GM19328 (cell line): ENCODE measurements around the gene A4GALT.
"Not testable (repeated sequence)": the region's sequence is repeated elsewhere in the genome, so short reads cannot be mapped to it uniquely, and the experiment has no call there.

ENCODE experiments used
- ATAC-seq: cut with Tn5 transposase; IDR thresholded peaks from one replicate; pipeline ENCODE4 v1.9.1; 2021; ENCODE audit warnings: mild to moderate bottlenecking, moderate library complexity; ENCODE audit not compliant: unreplicated experiment

The A4GALT gene, protein sequence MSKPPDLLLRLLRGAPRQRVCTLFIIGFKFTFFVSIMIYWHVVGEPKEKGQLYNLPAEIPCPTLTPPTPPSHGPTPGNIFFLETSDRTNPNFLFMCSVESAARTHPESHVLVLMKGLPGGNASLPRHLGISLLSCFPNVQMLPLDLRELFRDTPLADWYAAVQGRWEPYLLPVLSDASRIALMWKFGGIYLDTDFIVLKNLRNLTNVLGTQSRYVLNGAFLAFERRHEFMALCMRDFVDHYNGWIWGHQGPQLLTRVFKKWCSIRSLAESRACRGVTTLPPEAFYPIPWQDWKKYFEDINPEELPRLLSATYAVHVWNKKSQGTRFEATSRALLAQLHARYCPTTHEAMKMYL

DNA sequence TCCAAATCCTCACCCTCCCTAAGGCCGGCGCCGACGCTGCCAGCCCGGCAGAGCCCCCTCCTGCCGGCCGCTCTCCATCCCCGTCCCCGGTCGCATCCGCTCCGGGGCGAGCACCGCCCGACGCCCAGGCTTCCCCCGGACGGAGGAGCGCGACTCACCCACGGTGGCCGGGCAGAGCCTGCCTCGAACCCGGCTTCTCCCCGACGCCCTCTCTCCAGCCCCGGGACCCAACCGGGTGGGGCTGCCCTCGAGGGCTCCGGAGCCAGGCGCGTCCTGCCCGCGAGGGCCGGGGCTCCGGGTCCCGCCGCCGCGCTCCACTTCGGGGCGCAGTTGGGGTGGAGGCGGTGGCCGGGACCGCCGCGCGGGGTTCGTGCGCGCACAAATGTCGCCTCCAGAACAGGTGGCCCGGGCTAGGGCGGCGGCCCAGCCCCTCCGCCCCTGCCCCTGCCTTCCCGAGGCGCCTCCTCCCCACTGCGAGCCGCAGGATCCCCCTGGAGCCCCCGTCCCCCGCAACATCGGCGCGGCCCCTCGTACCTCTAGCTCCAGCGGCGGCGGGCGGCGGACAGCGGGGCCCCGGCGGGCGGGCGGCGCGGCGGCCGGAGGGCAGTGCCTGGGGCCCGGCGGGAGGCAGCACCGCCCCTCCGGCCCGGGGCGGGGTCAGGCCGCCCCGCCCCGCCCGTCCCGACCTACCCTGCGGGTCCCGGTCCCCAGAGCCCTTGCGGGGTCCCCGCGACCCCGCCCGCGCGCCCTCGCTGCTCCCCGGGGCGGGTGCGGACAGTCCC is at the start of gene A4GALT:
Gene A4GALT, minus strand, starts transcription at position 608 of the 782 bp plus-strand sequence. CDS start 26,919 bp downstream, outside the sequence.
- ATAC-seq, result no peak

DNA sequence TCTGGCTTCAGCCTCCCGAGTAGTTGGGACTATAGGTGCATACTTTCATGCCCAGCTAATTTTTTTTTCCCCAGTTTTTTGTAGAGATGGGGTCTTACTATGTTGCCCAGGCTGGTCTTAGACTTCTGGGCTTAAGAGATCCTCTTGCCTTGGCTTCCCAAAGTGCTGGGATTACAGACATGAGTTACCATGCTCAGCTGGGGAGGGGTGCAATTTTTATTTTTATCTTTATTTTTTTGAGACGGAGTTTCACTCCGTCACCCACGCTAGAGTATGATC is 49.7 kb upstream of the A4GALT start:
- no peak for ATAC-seq

DNA sequence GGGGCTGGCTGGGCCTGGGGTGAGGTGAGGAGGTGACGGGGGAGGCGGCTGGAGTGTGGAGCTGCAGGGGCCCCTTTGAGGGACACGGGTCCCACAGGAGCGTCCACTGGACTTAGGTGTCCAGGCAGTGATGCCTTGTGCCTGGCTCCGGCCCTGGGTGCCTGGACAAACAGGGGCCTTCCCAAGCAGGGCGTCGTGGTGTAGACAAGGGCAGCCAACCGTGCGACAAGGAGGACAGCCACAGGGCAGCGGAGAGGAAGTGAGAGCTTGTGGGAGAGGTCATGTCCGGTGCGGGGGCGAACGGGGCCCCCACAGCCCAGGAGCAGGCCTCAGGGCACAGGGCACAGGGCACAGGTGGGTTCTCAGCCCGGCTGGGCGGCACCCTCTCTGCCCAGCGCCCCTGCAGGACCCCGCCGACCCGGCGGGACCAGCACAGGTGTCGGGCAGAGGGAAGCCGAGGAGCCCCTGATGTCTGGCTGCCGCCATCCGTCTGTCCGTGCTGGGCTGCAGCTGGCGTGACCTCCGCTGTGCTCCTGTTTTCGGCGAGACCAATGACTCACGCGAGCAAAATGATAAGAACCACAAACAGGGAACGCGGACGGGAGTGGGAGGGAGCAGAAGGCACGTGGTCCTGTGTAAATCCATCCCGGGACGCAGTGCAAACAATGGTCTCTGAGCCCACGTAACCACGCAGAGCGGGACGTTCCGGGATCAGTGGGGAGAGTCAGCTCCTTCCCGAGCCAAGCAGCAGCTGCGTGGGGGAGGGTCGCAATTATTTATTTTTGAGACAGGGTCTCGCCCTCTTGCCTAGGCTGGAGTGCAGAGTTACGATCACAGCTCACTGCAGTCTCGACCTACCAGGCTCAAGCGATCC is 49.1 kb upstream of the A4GALT start:
- peak; percentile 71 for ATAC-seq

DNA sequence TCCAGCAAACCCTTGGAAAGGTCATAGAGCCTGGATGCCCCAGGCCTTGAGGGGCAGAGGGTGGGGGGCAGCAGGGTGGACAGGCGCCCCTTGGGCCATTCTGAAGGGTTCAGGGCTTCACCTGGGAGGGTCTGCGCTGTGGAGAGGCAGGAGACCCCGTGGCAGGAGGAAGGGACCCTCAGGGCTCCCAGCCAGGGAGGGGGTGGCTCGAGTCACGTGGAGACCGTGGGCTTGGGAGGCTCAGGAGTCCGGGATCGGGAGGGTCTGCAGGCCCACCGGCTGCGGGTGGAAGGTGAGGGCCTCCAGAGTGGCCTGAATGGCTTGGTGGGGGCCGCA is 48.5 kb upstream of the A4GALT start:
- ATAC-seq, result no peak

DNA sequence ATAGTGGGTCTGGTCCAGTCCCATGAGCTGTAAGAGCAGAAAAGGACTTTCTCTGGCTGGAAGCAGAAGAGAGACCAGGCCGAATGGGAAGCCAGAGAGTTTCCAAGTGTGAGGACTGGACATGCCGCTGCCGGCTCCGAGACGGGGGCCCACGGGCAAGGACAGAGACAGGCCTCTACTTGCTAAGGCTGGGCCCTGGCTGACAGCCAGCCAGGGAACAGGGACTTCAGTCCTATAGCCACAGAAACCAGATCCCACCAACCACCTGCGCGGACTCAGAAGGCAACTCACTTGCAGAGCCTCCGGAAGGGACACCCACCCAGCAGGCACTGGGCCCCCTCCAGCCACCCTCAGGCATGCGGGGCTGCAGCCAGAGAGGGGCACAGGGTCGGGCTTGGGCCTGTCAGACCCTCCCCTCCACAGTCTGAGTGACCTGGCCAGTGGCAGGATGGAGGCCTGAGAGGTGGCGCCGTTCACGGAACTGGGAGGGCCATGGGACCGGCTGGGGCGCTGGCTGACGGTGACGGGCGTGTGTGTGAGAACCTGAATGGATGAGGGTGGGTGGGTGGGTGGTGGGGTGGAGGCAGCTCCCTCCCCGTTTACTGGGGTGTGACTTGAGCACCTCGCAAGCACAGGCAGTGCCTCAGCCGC is 47.8 kb upstream of the A4GALT start:
- ATAC-seq, result no peak

DNA sequence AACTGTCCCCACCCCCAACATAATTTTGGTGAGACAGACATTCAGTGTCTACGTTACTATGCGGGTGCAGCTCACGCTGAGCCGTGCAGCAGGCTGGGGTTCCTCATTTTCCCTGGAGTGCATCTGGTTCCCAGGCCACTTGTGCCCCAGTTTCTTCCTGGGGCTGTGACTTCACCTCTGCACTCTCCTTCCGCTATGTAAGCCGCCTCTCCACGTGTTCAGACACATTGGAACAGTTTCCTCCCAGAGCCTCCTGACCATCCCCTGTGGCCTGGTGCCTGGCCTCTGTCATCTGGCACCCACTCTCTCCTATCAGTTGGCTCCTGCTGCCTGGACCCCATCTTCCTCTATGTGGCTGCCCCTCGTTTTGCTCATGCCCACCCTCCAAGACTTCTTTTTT is 46.2 kb upstream of the A4GALT start:
- ATAC-seq, result no peak

DNA sequence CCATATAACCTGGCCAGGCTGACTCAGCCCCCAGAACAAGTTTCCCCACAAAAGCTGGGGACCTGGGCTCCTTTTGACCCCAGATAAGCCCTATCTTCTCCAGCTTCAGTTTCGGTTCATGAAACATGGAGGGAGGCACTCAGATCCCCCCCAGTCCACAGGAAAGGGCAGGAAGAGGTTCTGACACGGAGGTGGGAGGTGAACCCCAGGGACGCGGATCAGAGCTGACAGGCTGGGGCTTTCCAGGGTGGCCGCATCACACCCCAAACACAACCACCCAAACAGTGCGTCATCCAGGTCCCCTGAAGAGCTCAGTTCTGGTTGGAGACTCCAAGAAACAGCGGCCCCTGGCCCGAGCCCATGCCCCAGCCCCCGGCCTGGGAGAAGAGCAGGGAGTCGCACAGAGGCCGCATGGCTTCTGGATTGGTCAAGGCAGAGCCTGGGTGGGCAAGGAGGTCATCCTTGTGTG is 44.3 kb upstream of the A4GALT start:
- no peak for ATAC-seq

DNA sequence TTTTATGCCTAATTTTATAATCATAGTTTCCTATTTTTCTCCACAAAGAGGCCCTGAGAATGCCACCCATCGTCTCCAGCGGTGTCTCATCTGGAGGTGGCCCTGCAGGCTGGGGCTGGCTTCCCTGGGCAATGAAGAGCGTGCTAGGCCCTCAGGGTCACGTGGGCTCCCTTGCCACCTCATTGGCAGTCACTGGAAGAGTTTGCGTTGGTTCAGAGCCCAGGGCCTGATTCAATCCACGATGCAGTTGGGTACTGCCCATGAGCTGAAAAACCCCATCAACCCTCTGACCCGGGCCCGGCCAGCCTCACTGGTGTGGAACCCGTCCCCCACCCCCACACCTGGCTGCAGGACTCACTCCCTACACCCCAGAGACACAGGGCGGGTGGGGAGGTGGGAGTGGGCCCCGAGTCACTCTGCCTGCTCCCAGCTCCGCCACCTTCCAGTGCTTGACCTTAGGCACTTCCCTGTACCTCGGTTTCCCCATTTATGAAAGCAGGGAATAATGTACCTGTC is 43.4 kb upstream of the A4GALT start:
- no peak for ATAC-seq

DNA sequence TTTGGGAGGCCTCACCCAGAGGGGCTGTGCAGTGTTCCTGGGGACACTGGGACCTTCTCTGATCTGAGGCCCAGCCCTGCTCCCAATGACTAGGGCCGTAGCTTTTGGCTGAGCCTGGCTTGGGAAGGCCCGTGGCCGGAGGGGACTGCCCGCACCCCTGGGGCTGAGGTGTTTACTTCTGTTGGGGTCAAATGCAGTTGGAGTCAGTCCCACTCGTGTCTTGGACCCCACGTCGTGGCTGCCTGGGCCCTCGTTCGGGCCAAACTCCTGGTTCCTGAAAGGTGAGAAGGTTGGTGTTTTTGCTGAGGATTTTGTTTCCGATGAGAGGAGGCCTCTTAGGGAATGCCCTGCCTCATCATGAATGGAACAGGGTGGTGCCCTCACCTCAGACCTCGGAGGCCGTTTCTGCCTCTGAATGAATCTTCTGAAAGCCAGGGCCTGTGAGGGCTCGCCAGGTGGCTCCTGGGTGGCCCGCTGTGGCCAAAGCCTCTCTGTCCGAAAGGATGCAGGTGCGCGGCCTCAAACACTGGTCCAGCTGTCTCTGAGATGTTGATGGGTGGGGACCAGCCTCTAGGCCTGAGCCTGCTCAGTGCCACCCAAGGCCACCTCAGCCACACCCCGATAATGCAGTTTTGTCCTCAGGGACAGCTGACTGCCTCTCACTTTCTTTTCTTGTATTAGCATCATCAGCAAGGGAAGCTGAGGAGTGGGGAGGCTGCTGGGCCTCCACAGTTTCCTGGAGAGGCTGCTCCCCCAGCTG is 40.3 kb upstream of the A4GALT start:
- no peak for ATAC-seq

DNA sequence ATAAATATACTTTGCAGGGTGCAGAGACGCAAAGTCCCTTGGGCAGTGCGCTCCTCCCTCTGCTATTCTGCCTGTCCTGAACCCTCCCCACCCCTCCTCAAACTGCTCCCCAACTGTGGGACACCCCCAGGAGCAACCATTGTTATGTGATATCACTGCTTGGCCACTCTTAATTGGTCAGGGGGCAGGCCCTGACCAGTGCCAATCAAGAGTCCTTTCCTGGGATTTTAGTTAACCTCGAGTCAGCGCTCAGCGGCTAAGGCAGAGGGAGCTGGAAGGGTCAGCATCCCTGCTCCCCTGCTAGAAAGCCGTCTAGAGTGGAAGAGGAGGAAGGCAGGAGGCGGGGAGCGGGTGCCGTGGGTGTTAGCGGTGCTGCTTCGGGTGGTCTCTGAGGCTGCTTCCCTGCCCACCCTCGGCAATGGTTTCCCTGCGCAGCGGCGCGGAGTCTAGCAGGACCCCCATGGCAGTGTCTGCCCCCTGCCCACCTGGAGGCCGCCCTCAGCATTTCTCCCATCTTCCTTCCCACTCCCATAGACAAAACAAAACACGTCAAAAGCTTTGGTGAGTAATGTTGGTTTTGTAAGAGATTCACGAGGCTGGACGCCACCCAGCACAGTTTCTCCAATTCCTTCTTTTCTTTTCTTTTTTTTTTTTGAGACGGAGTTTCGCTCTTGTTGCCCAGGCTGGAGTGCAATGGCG is 38.4 kb upstream of the A4GALT start:
- ATAC-seq, result no peak

DNA sequence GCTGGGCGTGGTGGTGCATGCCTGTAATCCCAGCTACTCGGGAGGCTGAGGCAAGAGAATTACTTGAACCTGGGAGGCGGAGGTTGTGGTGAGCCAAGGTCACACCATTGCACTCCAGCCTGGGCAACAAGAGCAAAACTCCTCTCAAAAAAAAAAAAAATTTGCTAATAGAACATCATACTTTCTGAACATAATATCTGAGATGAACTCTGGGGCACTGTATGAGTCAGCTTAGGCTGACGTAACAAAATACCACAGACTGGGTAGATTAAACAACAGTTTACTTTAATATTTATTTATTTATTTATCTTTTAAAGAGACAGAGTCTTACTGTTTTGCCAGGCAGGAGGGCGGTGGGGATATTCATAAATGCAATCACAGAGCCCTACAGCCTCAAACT is 34.9 kb upstream of the A4GALT start:
- ATAC-seq, result not testable (repeated sequence)

DNA sequence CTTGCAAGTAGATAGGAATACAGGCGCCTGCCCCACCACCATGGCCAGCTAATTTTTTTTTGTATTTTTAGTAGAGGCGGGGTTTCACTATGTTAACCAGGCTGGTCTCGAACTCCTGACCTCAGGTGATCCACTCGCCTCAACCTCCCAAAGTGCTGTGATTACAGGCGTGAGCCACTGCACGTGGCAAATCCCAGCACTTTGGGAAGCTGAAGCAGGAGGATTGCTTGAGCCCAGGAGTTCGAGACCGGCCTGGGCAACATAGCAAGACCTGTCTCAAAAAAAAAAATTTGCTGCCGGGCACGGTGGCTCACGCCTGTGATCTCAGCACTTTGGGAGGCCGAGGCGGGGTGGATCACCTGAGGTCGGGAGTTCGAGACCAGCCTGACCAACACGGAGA is 34.5 kb upstream of the A4GALT start:
- ATAC-seq, result not testable (repeated sequence)

DNA sequence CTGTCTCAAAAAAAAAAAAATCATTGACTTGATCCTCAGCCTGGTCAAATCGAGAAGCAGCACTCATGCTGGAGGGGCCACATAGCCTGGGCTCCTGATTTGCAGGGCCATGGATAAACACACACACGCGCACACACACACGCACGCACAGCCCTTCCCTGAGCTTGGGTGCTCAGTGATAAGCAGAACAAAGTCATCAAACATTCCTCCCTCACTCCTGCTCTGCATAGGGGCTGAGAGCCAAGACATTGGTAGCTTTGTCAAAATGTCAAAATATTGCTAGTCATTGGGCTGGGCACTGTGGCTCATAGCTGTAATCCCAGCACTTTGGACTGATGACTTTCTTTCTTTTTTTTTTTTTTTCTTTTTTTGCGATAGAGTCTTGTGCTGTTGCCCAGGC is 34.0 kb upstream of the A4GALT start:
- ATAC-seq, result no peak

DNA sequence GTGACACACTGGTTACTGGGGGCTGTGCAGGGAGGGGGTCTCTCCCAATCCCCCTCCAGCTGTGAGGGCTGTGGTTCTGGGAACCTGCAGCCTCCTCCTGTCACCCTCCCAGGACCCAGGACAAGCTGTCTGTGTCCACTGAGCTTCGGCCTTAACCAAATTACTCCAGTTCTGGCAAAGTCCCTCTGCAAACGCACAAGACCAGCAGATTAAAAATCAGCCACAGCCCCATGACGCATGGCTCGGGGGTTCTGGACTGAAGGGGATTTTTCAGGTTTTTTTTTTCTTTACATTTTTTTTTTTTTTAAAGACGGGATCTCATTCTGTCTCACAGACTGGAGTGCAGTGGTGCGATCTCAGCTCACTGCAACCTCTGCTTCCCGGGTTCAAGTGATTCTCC is 32.2 kb upstream of the A4GALT start:
- ATAC-seq, result no peak

DNA sequence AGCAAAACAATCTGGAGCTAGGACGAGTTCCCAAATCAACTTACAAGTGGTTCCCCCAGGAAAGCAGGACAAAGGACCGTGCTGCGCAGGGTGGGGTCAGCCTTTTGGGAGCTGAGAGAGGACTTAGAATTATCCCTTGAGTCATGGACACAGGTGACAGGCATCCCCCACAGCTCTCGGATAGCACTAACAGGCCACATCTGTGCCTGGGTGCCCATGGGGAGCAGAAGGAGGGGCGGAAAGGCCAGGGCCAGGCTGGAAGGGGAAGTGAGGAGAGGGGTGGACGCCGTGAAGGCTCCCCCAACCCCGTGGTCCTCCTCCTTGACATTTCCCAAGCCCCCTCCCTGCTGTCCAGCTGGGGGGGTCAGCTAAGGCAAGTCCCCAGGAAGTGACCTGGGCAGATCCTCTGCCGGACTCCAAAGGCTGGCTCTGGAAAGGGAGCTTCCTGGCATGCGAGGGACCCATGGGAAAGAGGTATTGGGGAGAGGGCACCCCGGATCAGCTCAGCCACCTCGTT is 31.6 kb upstream of the A4GALT start:
- ATAC-seq, result no peak

DNA sequence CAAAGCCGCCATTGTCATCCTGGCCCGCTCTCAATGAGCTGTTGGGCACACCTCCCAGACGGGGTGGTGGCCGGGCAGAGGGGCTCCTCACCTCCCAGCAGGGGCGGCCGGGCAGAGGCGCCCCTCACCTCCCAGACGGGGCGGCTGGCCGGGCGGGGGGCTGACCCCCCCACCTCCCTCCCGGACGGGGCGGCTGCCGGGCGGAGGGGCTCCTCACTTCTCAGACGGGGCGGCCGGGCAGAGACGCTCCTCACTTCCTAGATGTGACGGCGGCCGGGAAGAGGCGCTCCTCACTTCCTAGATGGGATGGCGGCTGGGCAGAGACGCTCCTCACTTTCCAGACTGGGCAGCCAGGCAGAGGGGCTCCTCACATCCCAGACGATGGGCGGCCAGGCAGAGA is 29.8 kb upstream of the A4GALT start:
- not testable (repeated sequence) for ATAC-seq

DNA sequence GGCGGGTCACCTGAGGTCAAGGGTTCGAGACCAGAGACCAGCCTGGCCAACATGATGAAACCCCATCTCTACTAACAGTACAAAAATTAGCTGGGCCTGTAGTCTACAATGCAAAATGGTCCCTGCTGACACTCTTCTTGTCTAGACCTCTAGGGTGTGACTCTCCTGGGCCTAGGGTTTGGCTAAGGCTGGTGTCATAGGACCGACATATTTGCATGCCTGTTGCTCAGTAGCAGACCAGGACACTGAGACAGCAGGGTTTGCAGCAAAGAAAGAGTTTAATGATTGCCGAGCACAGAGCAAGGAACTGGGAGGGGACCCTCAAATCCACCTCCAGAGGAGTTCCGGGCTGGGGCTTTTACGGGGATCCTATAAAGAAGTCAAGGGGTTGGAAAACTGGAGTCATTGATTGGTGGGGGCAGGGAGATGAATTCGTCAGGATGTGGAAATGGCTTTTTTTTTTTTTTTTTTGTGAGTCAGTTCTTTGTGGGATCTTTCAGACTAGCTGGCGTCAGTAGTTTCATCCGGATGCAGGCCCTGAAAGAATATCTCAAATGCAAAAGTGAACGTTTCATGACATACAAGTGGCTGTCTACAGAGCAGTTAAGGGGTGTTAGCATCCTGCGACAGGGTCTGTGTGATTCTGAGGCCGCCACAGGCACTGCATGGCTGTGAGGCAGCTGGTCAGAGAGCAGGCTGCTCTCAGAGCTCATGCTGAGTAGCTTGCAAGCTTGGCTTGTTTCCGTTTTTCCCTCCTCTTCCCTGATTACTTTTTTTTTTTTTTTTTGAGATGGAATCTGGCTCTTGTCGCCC is 27.2 kb upstream of the A4GALT start:
- no peak for ATAC-seq

DNA sequence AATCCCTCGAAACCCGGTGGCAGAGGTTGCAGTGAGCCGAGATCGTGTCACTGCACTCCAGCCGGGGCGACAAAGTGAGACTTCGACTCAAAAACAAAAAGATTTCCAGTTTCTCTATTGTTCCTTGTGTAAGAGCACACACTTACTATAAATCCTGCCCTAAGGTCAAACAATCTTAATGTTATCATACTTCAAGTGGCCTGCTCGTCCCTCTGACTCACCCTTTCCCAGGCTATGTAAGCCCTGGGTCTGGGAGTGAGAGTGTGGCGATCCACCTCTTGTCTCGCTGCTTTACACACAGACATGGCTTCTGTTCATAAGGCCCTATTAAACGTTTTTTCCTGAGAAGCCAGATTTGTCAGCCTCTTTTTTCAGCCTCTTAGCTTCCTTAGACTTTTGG is 24.4 kb upstream of the A4GALT start:
- no peak for ATAC-seq
